ACHN (cell line): ENCODE results near the gene MFN1.
"Not testable (repeated sequence)": the region's sequence is repeated elsewhere in the genome, so short reads cannot be mapped to it uniquely, and the experiment has no call there.

Experiments used
- DNase-seq: peaks from one replicate; pipeline ENCODE4 v3.0.0-alpha.2; 2015
- in situ Hi-C: cut with HindIII; loops from 2 replicates; pipeline ENCODE4 v1.10.0; 2017; ENCODE audit warnings: low sequenced_read_pairs, low pct_ligation_motif_present, low pct_unique_long_range_greater_than_20kb

Gene MFN1

GRCh38 chr3:179347345-179348194, at the start of gene MFN1:
TSS of gene MFN1 (plus strand) at chr3:179347709. CDS start at chr3:179348852, 1,143 bp downstream.
- in situ Hi-C loops, result no loop called here

GRCh38 chr3:179297971-179298725, 49.4 kb upstream of the MFN1 start:
- DNase-seq, result no peak
- in situ Hi-C loops, result no loop called here

More at GRCh38 chr3:179347345-179348194, at the start of gene MFN1:
- DNase-seq, result peak; percentile 94

- DNase-seq, result no peak
- in situ Hi-C loops, result no loop called here
Observed at GRCh38 chr3:179299316-179299715, 48.2 kb upstream of the MFN1 start.

- in situ Hi-C loops, result no loop called here
- DNase-seq, result no peak
Observed at GRCh38 chr3:179299999-179300613, 47.4 kb upstream of the MFN1 start.

GRCh38 chr3:179301645-179302044, 45.9 kb upstream of the MFN1 start:
- DNase-seq, result no peak
- in situ Hi-C loops, result no loop called here

GRCh38 chr3:179302111-179302510, 45.4 kb upstream of the MFN1 start:
- in situ Hi-C loops, result no loop called here

GRCh38 chr3:179304605-179305004, 42.9 kb upstream of the MFN1 start:
- in situ Hi-C loops, result no loop called here
- peak; percentile 13 for DNase-seq

More at GRCh38 chr3:179302111-179302510, 45.4 kb upstream of the MFN1 start:
- DNase-seq, result no peak

GRCh38 chr3:179307362-179307761, 40.1 kb upstream of the MFN1 start:
- in situ Hi-C loops, DNase-seq: not testable (repeated sequence)

- DNase-seq, result no peak
- in situ Hi-C loops, result no loop called here
Observed at GRCh38 chr3:179308001-179308400, 39.5 kb upstream of the MFN1 start.

- in situ Hi-C loops, result no loop called here
- no peak for DNase-seq
Observed at GRCh38 chr3:179309225-179310078, 38.1 kb upstream of the MFN1 start.

- in situ Hi-C loops, result no loop called here
- no peak for DNase-seq
Observed at GRCh38 chr3:179318876-179319275, 28.6 kb upstream of the MFN1 start.

- peak; percentile 51 for DNase-seq
- in situ Hi-C loops, result no loop called here
Observed at GRCh38 chr3:179321668-179322285, 25.7 kb upstream of the MFN1 start.

- peak; percentile 87 for DNase-seq
Observed at GRCh38 chr3:179322286-179323196, 25.0 kb upstream of the MFN1 start, which contains the start of gene ZNF639. TSS of gene ZNF639 (plus strand) at chr3:179323031. CDS start at chr3:179328294, 5,263 bp downstream.

GRCh38 chr3:179323197-179324110, 24.1 kb upstream of the MFN1 start:
- in situ Hi-C loops, result no loop called here
- peak; percentile 56 for DNase-seq

More at GRCh38 chr3:179322286-179323196, 25.0 kb upstream of the MFN1 start, which contains the start of gene ZNF639:
- in situ Hi-C loops, result no loop called here

GRCh38 chr3:179324270-179324754, 23.2 kb upstream of the MFN1 start:
- in situ Hi-C loops, result no loop called here
- peak; percentile 4 for DNase-seq

- in situ Hi-C loops, result no loop called here
- DNase-seq, result no peak
Observed at GRCh38 chr3:179330438-179330837, 17.1 kb upstream of the MFN1 start.
